HepG2 (cell line): ENCODE data around the gene SLC25A38. TPM values are rescaled to one million over a fixed set of nuclear protein-coding genes. Genes with fewer than 3 reads are reported as not detected.

ENCODE experiments used
- BCL3 ChIP-seq: sonication (generic); formaldehyde crosslinking; IDR thresholded peaks from 2 replicates; pipeline ENCODE4 v1.5.1; 2020; ENCODE audit warnings: mild to moderate bottlenecking, missing genetic modification reagents, moderate library complexity
- BCL6 ChIP-seq: IDR thresholded peaks from 2 replicates; pipeline ENCODE4 v1.6.1; 2016; ENCODE audit warnings: missing genetic modification reagents, missing compliant biosample characterization
- CAMTA2 ChIP-seq: sonication (generic); formaldehyde crosslinking; IDR thresholded peaks from 2 replicates; pipeline ENCODE4 v1.4.0; 2020; ENCODE audit warnings: mild to moderate bottlenecking, missing genetic modification reagents, borderline replicate concordance
- DNMT1 ChIP-seq: sonication (generic); formaldehyde crosslinking; IDR thresholded peaks from 2 replicates; pipeline ENCODE4 v1.5.1; 2020; ENCODE audit warnings: mild to moderate bottlenecking, missing genetic modification reagents
- ELF4 ChIP-seq: sonication (generic); formaldehyde crosslinking; IDR thresholded peaks from 2 replicates; pipeline ENCODE4 v1.5.0; 2020; ENCODE audit warnings: missing genetic modification reagents, mild to moderate bottlenecking, moderate library complexity, borderline replicate concordance
- GMEB1 ChIP-seq: sonication (generic); formaldehyde crosslinking; IDR thresholded peaks from 2 replicates; pipeline ENCODE4 v1.5.1; 2020; ENCODE audit warnings: missing genetic modification reagents, mild to moderate bottlenecking, borderline replicate concordance
- KDM5B ChIP-seq: sonication (generic); formaldehyde crosslinking; IDR thresholded peaks from 2 replicates; pipeline ENCODE4 v1.4.0; 2020; ENCODE audit warnings: missing genetic modification reagents, mild to moderate bottlenecking, borderline replicate concordance
- KLF11 ChIP-seq: IDR thresholded peaks from 2 replicates; pipeline ENCODE4 v1.6.1; 2016; ENCODE audit warnings: missing compliant biosample characterization
- MAZ ChIP-seq, 2 experiments: sonication (generic) in 1 of 2; formaldehyde crosslinking in 1 of 2; IDR thresholded peaks; 2 replicates each; pipeline versions ENCODE4 v1.5.0 to v1.6.1; 2012 to 2020; ENCODE audit warnings: low read depth in 2 of 2, mild to moderate bottlenecking in 2 of 2, borderline replicate concordance in 1 of 2, improper control_type of control experiment in 1 of 2, low read length in 1 of 2, missing genetic modification reagents in 1 of 2, moderate library complexity in 1 of 2
- SALL2 ChIP-seq: sonication (generic); formaldehyde crosslinking; IDR thresholded peaks from 2 replicates; pipeline ENCODE4 v1.8.1; 2023; ENCODE audit warnings: mild to moderate bottlenecking, missing genetic modification reagents, inconsistent platforms
- XRCC5 ChIP-seq: fragments of 200-400 bp; formaldehyde crosslinking; optimal IDR thresholded peaks from 2 replicates; pipeline ENCODE3; 2017; ENCODE audit warnings: mild to moderate bottlenecking, low read length
- ZBTB34 ChIP-seq: sonication (generic); formaldehyde crosslinking; IDR thresholded peaks from 2 replicates; pipeline ENCODE4 v1.8.0; 2022; ENCODE audit warnings: mild to moderate bottlenecking, missing genetic modification reagents
- ZNF615 ChIP-seq: sonication (generic); formaldehyde crosslinking; IDR thresholded peaks from 2 replicates; pipeline ENCODE4 v1.5.0; 2020; ENCODE audit warnings: mild to moderate bottlenecking, missing genetic modification reagents, borderline replicate concordance
- ZNF652 ChIP-seq: IDR thresholded peaks from 2 replicates; pipeline ENCODE4 v1.6.1; 2016; ENCODE audit warnings: low read depth, borderline replicate concordance
- ZNF670 ChIP-seq: sonication (generic); formaldehyde crosslinking; IDR thresholded peaks from 2 replicates; pipeline ENCODE4 v1.8.0; 2022; ENCODE audit warnings: mild to moderate bottlenecking, missing genetic modification reagents, borderline replicate concordance
- ZNF747 ChIP-seq: sonication (generic); formaldehyde crosslinking; IDR thresholded peaks from 2 replicates; pipeline ENCODE4 v1.8.1; 2023; ENCODE audit warnings: missing genetic modification reagents, mild to moderate bottlenecking, borderline replicate concordance
- ZNF766 ChIP-seq: sonication (generic); formaldehyde crosslinking; IDR thresholded peaks from 2 replicates; pipeline ENCODE4 v1.5.0; 2020; ENCODE audit warnings: missing genetic modification reagents, borderline replicate concordance
- ZSCAN21 ChIP-seq: sonication (generic); formaldehyde crosslinking; IDR thresholded peaks from 2 replicates; pipeline ENCODE4 v1.8.0; 2022; ENCODE audit warnings: mild to moderate bottlenecking, missing genetic modification reagents, moderate library complexity, borderline replicate concordance
- polyA plus RNA-seq, 8 experiments: library from polyadenylated mRNA; depleted of rRNA in 3 of 8; stranded (reverse) in 7 of 8; unstranded in 1 of 8; fragments of >200 nt; fragmentation: Illumina TruSeq in 4 of 8; extraction: Trizol in 4 of 8; gene quantifications; 2 replicates each; pipeline versions ENCODE4 v1.2.1 to v1.2.3, GENCODE V29; 2011 to 2016; ENCODE audit warnings: low read depth in 4 of 8, missing spikeins in 1 of 8, mixed read lengths in 1 of 8; ENCODE audit not compliant: insufficient read depth in 1 of 8
- total RNA-seq, 5 experiments: library from RNA; depleted of rRNA; stranded (reverse); fragments of >200 nt; fragmentation: Illumina TruSeq; extraction: Trizol; gene quantifications; 2 replicates each; pipeline ENCODE4 v1.2.3, GENCODE V29; 2016; ENCODE audit warnings: low read depth in 1 of 5
- TF ChIP-seq, protein P1 (sequence below): IDR thresholded peaks from 2 replicates; pipeline ENCODE4 v1.6.1; 2016; ENCODE audit warnings: low read depth, control low read depth
- TF ChIP-seq, protein P2 (sequence below): sonication (generic); formaldehyde crosslinking; IDR thresholded peaks from 2 replicates; pipeline ENCODE4 v1.5.1; 2020; ENCODE audit warnings: missing genetic modification reagents, mild to moderate bottlenecking, borderline replicate concordance
- TF ChIP-seq, protein P3 (sequence below): sonication (generic); formaldehyde crosslinking; IDR thresholded peaks from 2 replicates; pipeline ENCODE4 v1.9.0; 2021; ENCODE audit warnings: missing genetic modification reagents, borderline replicate concordance

SLC25A38 gene
- total and polyA plus RNA-seq, 2 of the 13 experiments (the other 11 are each of a cell fraction or from before 2014, with no cell fraction given) = 32.5 to 35.4 TPM

DNA sequence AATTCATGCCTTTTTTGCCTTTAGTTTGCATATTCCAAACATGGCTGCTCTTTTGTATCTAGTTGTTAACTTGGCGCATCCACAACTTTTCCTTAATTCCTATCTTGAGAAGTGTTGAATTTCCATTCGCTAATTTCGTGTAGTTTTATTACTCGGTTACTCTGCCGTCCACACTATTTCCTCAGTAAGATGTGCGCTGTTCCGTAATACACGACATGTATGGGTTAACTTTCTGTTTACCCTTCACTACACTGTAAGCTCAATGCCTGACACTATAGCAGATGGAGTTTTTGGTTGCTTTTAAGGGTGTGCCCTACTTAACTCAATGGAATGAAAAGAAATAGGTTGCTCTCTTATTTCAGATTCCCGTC lies 24.1 kb downstream of the SLC25A38 start (continued):
- no peak for TF ChIP-seq BCL3
- no peak for TF ChIP-seq ZNF615 (CRISPR knock-in tag)
- TF ChIP-seq ZBTB34 (CRISPR knock-in tag) = no peak
- TF ChIP-seq MAZ (IDR thresholded peaks at IDR 0.05; ENCODE audit: borderline replicate concordance, low read depth, low read length) = no peak
- no peak for TF ChIP-seq MAZ (CRISPR knock-in tag; IDR thresholded peaks at IDR 0.05; ENCODE audit: low read depth)
- TF ChIP-seq KDM5B = no peak
- TF ChIP-seq, protein P1, sequence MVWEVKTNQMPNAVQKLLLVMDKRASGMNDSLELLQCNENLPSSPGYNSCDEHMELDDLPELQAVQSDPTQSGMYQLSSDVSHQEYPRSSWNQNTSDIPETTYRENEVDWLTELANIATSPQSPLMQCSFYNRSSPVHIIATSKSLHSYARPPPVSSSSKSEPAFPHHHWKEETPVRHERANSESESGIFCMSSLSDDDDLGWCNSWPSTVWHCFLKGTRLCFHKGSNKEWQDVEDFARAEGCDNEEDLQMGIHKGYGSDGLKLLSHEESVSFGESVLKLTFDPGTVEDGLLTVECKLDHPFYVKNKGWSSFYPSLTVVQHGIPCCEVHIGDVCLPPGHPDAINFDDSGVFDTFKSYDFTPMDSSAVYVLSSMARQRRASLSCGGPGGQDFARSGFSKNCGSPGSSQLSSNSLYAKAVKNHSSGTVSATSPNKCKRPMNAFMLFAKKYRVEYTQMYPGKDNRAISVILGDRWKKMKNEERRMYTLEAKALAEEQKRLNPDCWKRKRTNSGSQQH (CRISPR knock-in tag) = no peak
- TF ChIP-seq ZNF652 = peak; percentile 93
- TF ChIP-seq, protein P2, sequence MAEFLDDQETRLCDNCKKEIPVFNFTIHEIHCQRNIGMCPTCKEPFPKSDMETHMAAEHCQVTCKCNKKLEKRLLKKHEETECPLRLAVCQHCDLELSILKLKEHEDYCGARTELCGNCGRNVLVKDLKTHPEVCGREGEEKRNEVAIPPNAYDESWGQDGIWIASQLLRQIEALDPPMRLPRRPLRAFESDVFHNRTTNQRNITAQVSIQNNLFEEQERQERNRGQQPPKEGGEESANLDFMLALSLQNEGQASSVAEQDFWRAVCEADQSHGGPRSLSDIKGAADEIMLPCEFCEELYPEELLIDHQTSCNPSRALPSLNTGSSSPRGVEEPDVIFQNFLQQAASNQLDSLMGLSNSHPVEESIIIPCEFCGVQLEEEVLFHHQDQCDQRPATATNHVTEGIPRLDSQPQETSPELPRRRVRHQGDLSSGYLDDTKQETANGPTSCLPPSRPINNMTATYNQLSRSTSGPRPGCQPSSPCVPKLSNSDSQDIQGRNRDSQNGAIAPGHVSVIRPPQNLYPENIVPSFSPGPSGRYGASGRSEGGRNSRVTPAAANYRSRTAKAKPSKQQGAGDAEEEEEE (CRISPR knock-in tag) = no peak
- no peak for TF ChIP-seq ZNF766 (CRISPR knock-in tag)
- no peak for TF ChIP-seq KLF11
- TF ChIP-seq GMEB1 (CRISPR knock-in tag) = no peak
- TF ChIP-seq ZSCAN21 (CRISPR knock-in tag) = no peak
- TF ChIP-seq CAMTA2 (CRISPR knock-in tag) = no peak
- TF ChIP-seq XRCC5 = no peak
- no peak for TF ChIP-seq ZNF670 (CRISPR knock-in tag)
- no peak for TF ChIP-seq BCL6 (CRISPR knock-in tag)
- TF ChIP-seq, protein P3, sequence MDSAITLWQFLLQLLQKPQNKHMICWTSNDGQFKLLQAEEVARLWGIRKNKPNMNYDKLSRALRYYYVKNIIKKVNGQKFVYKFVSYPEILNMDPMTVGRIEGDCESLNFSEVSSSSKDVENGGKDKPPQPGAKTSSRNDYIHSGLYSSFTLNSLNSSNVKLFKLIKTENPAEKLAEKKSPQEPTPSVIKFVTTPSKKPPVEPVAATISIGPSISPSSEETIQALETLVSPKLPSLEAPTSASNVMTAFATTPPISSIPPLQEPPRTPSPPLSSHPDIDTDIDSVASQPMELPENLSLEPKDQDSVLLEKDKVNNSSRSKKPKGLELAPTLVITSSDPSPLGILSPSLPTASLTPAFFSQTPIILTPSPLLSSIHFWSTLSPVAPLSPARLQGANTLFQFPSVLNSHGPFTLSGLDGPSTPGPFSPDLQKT = no peak
- TF ChIP-seq ZNF747 (CRISPR knock-in tag) = no peak
- 0 out of 2 replicates have a peak, but pooled peaks have one; percentile 41 for TF ChIP-seq ELF4
- no peak for TF ChIP-seq SALL2
- TF ChIP-seq DNMT1 (CRISPR knock-in tag) = no peak
